NCI-H1105 treated with DMSO at 0.1 percent for 48 hours (cell line): ENCODE measurements around the gene APOL3.
A peak's percentile ranks its signal among the peaks of the same experiment; 100 is the strongest.
"Not testable (repeated sequence)": the region's sequence is repeated elsewhere in the genome, so short reads cannot be mapped to it uniquely, and the experiment has no call there.

ENCODE experiments used
- DNase-seq: peaks from one replicate; lab custom pipeline; 2025; lab: John Stamatoyannopoulos, UW

APOL3 gene

GRCh38 chr22:36156515-36157419 lies 3.8 kb downstream of the APOL3 start:
- DNase-seq, result no peak

DNA sequence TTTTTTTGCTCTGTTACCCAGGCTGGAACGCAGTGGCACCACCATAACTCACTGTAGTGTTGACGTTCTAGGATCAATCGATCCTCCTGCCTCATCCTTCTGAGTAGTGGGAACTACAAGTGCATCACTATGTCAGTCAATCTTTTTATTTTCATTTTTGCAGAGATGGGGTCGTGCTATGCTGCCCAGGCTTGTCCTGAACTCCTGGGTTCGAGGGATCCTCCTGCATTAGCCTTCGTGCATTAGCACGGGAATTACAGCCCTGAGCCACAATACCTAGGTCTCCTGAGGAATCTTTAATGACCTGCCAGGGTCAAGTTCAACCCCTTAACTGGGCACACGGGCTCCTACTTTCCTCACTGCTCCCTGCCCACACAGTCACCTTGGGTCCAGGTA lies 4.4 kb downstream of the APOL3 start:
- no peak for DNase-seq

DNA sequence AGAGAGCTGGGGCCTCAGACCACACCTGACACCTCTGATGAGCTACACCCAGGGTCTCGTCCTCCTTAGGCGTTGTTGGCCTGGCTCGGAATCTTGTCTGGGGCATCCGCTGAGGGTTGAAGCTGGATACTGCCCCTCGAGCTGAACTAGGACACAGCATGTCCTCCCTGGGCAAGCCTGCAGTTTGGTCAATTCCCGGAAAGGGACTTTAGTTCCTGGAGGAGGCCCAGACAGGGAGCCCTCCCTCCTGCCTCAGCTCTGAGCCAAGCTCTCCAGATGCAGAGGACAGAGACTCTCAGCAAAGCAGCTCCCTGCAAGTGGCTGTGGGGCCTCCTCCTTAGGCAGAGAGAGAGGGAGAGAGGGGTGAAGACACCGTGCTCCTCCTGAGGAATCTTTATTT lies 4.9 kb downstream of the APOL3 start:
- no peak for DNase-seq

- no peak for DNase-seq
Measured at GRCh38 chr22:36154423-36154945, 6.1 kb downstream of the APOL3 start.

GRCh38 chr22:36153501-36154422 lies 6.8 kb downstream of the APOL3 start:
- DNase-seq, result no peak

GRCh38 chr22:36152821-36153220 lies 7.7 kb downstream of the APOL3 start:
- not testable (repeated sequence) for DNase-seq

- no peak for DNase-seq
Measured at GRCh38 chr22:36152088-36152487, 8.5 kb downstream of the APOL3 start.

- no peak for DNase-seq
Measured at GRCh38 chr22:36151006-36151595, 9.5 kb downstream of the APOL3 start.

DNA sequence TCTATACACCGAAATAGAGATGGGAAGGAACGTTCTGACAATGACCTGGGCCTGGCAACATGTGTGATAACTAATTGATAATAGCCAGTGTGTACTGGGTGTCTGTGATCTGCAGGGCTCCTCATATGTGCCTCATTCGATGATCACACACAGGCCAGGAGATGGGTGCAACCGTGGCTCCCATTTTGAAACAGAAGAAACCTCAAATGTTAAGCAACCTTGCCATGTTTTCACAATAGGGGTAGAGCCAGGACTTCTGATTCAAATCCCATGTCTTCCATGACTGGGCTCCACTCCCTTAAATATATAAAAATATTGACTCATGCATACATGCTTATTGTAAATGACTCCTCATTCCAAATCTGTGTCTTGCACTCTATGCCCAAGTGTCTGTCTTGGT lies 11.1 kb downstream of the APOL3 start:
- DNase-seq, result no peak

DNA sequence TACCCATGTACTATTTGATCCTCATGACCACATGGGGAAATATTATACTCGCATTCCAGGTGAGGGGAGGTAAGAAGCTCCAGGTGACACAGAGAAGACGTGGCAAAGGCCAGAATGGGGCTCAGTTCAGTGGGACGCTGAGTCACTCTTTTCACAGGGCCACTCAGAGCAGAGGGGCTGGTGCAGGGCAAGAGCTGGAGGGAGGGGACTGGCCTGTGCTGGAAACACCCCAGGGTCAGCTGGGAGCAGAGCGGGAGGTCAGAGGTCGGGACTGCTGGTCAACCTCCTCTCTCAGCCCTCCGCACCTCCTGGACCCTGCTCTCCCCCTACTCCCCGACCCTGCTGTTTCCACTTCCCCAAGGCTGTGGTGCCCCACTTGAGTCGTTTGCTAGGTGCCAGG lies 12.1 kb downstream of the APOL3 start:
- DNase-seq, result no peak

GRCh38 chr22:36147196-36147791 lies 13.3 kb downstream of the APOL3 start:
- no peak for DNase-seq

DNA sequence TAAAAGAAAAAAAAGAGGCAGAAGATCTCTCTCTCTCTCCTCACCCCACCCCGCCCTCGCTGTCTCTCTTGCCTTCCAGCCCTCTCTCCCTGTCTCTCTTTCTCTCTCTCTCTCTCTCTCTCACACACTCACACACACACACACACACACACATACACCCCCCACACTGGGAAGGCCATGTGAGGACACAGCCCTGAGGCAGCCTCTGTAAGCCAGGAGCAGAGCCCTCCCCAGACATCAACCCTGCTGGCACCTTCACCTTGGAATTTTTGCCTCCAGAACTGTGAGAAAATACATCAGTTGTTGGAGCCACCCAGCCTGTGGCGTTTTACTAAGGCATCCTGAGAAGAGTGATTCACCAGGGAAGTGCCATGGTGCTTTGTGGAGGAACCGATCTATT lies 14.7 kb downstream of the APOL3 start:
- no peak for DNase-seq

GRCh38 chr22:36144886-36145541 lies 15.5 kb downstream of the APOL3 start:
- DNase-seq, result peak; percentile 20

DNA sequence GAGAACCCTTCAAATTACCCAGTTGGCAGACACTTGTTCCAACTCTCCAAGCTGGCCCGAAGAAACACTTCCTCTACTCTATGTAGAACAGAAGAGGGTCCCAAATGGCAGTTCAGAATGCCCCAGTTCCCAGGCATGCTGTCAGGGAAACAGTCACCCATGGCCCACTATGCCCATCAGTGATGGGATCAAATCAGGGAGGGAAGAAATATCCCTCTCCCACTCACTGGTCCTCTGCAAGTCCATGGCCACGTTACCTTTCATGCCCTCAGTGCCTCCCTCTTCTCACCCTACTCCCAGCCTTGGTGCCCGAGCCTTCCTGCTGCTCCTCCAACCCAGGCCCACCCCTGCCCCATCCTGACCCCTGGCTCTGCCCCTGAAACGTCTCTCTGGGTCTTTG lies 16.6 kb downstream of the APOL3 start:
- DNase-seq, result no peak

DNA sequence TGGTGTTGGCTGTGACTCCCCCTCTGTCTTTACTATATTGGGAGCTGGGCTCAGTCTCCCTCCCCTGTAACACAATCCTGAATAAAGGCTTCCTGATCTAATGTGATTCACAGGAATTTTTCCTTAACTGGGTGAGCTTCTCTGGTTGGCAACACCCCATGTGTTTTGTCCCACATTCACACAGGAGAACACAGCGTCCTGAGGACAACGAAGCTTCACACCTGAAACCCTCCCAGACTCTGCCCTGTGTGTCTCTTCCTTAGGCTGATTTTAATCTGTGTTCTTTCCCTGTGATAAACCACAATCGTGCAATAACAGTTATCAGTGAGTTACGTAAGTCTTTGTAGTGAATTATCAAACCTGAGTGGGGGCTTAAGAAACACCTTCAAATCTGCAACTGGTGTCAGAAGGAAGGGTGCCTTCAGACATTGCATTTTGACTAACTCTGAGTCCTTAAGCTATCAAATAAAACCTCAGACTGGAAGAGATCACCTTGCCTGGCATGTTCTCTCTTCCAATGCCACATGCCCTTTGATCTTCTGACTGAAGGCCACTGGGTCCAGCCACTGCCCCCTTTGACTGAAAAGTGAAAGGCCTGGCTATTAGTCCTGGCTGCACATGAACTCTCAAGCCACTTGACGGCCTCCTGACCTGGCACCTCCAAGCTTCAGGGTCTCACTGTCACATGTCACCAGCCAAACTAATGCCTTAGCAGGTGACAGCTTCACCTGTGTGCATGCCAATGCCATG lies 17.3 kb downstream of the APOL3 start:
- no peak for DNase-seq

GRCh38 chr22:36141481-36141880 lies 19.1 kb downstream of the APOL3 start:
- no peak for DNase-seq

- not testable (repeated sequence) for DNase-seq
Measured at GRCh38 chr22:36138709-36139108, 21.8 kb downstream of the APOL3 start.

- DNase-seq, result no peak
Measured at GRCh38 chr22:36136988-36137387, 23.6 kb downstream of the APOL3 start.

DNA sequence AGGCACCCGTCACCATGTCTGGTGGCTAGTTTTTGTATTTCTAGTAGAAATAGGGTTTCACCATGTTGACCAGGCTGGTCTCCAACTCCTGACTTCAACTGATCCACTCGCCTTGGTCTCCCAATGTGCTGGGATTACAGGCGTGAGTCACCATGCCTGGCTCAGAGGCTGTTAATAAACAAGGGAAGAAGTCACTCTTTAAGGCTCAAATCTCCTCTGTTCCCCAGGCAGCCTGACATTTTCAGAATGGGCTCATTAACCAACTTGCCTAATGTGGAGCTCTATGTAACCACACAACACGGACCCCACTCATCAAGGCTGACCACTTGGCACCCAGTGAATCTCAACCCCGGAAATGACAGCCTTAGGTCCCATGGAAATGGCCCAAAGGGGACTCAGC lies 24.1 kb downstream of the APOL3 start:
- DNase-seq, result no peak

GRCh38 chr22:36135306-36135980 lies 25.1 kb downstream of the APOL3 start:
- no peak for DNase-seq
